ENCODE results near the gene MALSU1.

Gene MALSU1

DNA sequence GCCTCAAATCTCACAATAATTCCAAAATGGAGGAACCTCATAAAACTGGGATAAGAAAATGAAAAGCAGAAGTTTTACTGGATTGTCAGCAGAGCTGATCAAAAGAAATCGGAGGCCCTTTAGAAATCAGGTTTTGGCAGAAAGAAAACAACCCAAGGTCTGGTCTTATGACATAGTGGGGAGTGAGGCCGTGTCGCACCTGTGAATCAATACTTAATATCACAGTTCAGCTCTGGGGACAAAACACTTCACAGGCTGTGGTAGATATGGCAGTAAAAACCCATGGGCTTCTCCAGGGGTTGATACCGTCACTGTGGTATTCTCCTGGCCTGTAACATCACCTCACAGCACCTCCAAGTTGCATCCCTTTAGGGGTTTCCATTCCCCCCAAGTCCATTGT is 6.5 kb upstream of the MALSU1 start:
- ChIA-PET CTCF (interaction anchor here (1.1 to 11.9 kb wide), 3 partner anchors 18 to 65 kb away, joined by 3 to 132 read pairs (median 4); no protein-coding TSS in a partner anchor), POLR2A (no interaction called here)
- DNase-seq (ENCODE audit: extremely low spot score): no peak
- TF ChIP-seq, protein P1, sequence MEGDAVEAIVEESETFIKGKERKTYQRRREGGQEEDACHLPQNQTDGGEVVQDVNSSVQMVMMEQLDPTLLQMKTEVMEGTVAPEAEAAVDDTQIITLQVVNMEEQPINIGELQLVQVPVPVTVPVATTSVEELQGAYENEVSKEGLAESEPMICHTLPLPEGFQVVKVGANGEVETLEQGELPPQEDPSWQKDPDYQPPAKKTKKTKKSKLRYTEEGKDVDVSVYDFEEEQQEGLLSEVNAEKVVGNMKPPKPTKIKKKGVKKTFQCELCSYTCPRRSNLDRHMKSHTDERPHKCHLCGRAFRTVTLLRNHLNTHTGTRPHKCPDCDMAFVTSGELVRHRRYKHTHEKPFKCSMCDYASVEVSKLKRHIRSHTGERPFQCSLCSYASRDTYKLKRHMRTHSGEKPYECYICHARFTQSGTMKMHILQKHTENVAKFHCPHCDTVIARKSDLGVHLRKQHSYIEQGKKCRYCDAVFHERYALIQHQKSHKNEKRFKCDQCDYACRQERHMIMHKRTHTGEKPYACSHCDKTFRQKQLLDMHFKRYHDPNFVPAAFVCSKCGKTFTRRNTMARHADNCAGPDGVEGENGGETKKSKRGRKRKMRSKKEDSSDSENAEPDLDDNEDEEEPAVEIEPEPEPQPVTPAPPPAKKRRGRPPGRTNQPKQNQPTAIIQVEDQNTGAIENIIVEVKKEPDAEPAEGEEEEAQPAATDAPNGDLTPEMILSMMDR (IDR thresholded peaks at IDR 0.05; ENCODE audit: control extremely low read depth, extremely low read depth, low read depth, missing control alignments): no peak

DNA sequence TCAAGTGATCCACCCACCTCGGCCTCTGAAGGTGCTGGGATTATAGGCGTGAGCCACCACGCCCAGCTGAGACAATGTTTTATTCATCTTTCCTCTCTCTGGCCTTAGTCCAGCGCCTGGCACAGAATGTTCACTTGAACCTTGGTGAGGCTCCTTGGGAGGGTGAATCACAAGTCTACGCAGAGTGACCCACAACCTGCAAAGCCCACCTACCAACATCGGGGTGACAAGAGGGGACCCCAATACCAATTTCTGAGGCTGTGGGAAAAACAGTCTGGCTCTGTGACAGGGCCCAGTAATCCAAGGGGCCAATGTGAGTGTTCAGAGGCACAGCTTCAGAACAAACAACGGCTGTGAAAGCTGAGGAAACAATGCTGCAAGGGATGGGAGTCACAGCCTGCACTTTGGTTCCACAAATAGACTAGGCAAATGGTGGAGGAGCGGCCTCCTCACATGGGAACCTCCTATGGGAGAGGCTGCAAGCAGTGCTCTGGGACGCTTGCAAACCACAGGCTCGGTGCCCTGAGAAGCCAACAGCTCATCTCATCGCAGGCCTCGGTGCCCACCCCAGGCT is 5.6 kb upstream of the MALSU1 start:
- DNase-seq (ENCODE audit: extremely low spot score): no peak
- ChIA-PET POLR2A (no interaction called here), CTCF (interaction anchor here (1.2 to 11.9 kb wide), 4 partner anchors 13 to 64 kb away, joined by 4 to 132 read pairs (median 4); no protein-coding TSS in a partner anchor)
- TF ChIP-seq, protein P1 (IDR thresholded peaks at IDR 0.05; ENCODE audit: control extremely low read depth, extremely low read depth, low read depth, missing control alignments): no peak

DNA sequence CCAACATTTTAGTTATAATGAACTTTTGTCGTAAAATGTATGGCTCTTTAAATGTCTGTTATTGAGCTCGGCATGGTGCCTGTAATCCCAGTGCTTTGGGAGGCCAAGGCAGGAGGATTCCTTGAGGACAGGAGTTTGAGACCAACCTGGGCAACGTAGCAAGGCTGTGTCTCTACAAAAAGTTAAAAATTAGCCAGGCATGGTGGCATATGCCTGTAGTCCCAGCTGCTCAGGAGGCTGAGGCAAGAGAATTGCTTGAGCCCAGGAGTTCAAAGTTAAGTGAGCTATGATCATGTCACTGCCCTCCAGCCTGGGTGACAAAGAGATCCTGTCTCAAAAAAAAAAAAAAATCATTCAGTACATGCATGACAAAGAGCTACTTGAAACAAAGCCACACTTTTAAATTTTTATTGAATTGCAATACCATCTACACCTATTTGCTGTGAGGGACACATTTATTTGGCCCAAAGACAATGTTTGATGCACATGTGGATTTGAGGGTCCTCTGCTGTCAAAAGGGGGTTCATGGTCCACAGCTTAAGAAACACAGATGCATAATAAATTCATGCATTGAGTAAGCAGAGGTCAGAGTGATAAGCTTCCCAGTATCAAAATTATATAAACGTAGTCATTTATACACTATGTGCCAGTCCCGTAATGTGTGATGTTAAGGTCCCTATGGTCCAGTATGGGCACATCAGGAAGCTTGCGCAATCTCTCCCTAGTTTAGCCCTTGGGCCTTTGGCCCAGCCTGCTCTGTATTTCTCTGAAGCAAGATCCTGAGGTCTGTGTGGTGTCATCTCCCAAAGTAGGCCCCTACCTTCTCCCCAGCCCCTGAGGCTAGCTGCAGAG is 4.4 kb upstream of the MALSU1 start:
- TF ChIP-seq, protein P1 (IDR thresholded peaks at IDR 0.05; ENCODE audit: control extremely low read depth, extremely low read depth, low read depth, missing control alignments): no peak
- POLR2A ChIA-PET: interaction anchor here (0.6 kb wide), 1 partner anchor 230 kb away, joined by 3 read pairs; no protein-coding TSS in a partner anchor
- CTCF ChIA-PET: interaction anchor here (1.1 to 11.9 kb wide), 5 partner anchors 14 to 212 kb away, joined by 3 to 132 read pairs (median 4); no protein-coding TSS in a partner anchor
- DNase-seq (ENCODE audit: extremely low spot score): no peak

DNA sequence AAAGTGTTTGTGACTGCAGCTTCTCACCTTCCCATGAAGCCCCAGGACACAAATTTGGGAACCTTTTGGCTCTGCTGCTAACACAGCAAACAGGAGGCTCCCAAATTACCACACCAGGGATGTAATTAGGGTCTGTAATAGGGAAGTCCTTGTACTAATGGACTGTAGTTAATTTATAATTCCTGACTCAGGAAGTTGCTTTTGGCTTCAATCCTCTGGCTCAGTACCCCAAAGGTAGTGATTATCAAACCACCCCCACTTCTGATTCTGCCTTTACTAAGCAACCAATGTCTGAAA is 3.8 kb upstream of the MALSU1 start:
- DNase-seq (ENCODE audit: extremely low spot score): no peak
- ChIA-PET POLR2A (no interaction called here), CTCF (interaction anchor here (1.1 to 11.9 kb wide), 3 partner anchors 21 to 211 kb away, joined by 3 to 132 read pairs (median 4); no protein-coding TSS in a partner anchor)
- TF ChIP-seq, protein P1 (IDR thresholded peaks at IDR 0.05; ENCODE audit: control extremely low read depth, extremely low read depth, low read depth, missing control alignments): no peak

DNA sequence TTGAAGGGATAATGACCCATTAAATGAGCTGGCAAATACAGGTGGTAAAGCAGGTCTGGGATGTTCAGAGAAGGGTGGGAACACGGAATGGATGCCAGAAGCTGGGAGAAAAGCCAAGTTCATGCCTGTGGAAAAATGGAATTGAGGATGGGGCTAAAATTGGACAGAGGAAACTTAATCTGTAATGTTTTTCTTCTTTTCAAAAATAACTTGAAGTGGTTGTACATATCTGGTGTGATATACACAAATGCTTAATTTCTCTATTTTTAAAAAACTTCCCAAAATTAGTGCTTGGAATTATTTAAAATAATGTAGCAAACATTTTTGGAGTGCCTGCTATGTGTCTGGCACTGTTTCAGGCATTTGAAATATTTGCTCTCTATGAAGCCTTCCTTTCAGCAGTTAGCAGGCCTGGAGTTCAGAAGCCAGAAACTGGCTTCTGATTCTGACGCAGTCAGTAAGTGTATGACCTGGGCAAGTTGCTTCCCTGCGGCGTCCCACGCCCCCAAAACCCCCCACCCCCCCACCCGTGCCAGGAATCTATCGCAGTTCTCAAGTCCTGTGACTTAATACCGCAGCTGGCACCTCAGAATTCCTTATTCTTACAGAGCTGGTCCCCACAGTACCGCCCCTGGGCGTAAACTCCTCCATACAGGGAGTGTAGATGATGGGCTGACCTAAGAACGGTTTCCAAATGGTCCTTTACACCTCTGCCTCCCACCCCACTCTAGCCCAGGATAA is 828 bp upstream of the MALSU1 start:
- POLR2A ChIA-PET: interaction anchor here (0.6 to 1.0 kb wide), 4 partner anchors 9 to 1794 kb away, joined by 3 to 6 read pairs (median 3); no protein-coding TSS in a partner anchor
- TF ChIP-seq, protein P1 (IDR thresholded peaks at IDR 0.05; ENCODE audit: control extremely low read depth, extremely low read depth, low read depth, missing control alignments): no peak
- CTCF ChIA-PET: interaction anchor here (1.5 to 11.9 kb wide), 2 partner anchors 11 to 24 kb away, joined by 3 to 132 read pairs; no protein-coding TSS in a partner anchor

DNA sequence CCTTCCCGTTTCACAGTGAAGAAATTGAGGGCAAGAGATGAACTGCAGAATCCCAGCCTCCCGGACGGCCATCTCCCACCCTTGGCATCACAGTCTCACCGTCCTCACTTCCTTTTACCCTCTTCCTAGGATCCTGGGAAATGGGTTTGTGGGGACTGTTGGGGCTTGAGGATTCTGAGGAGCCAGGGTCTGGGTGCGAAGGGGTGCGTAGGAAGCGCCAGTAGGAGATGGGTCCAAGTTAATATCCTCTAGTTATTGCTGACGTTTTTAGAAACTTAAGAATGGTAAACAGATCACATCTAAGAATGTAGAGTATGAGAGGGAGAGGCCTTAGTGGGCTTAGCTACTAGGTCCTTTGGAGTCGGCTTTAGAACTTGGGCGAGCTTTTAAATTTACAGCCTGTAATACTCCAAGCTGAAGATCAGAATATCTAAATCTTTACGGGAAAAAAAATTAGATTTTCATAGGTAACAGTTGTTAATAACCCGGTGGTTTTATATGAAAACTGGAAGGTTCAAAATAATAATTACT is 696 bp downstream of the MALSU1 start:
- POLR2A ChIA-PET: no interaction called here
- no peak for DNase-seq (ENCODE audit: extremely low spot score)
- CTCF ChIA-PET: interaction anchor here (0.9 to 11.9 kb wide), 6 partner anchors 10 to 130 kb away, joined by 3 to 132 read pairs (median 4); no protein-coding TSS in a partner anchor
- TF ChIP-seq, protein P1 (IDR thresholded peaks at IDR 0.05; ENCODE audit: control extremely low read depth, extremely low read depth, low read depth, missing control alignments): no peak

More for the DNA sequence above, 828 bp upstream of the MALSU1 start:
- no peak for DNase-seq (ENCODE audit: extremely low spot score)

Measured in GM10248 (cell line).